Effector memory CD4-positive, alpha-beta T cell (primary cell): ENCODE data around the gene KDM2A.

Experiments
- DNase-seq, 3 donors: peaks; one replicate each; pipeline ENCODE4 v3.0.0-alpha.2; 2020
- H3K27ac ChIP-seq: 2 replicates; pipeline ENCODE4 v1.7.0; 2013; ENCODE audit warnings: mild to moderate bottlenecking, low read length, moderate library complexity; ENCODE audit not compliant: insufficient read depth, poor library complexity, severe bottlenecking
- H3K27me3 ChIP-seq: replicated peaks from 2 replicates; pipeline ENCODE4 v1.7.0; 2013; ENCODE audit warnings: mild to moderate bottlenecking, low read length; ENCODE audit not compliant: insufficient read depth, control insufficient read depth, poor library complexity, severe bottlenecking
- H3K36me3 ChIP-seq: 2 replicates; pipeline ENCODE4 v1.7.0; 2013; ENCODE audit warnings: mild to moderate bottlenecking, low read length, moderate library complexity; ENCODE audit not compliant: control insufficient read depth, insufficient read depth
- H3K4me1 ChIP-seq: 2 replicates; pipeline ENCODE4 v1.7.0; 2013; ENCODE audit warnings: low read length, mild to moderate bottlenecking; ENCODE audit not compliant: control insufficient read depth, insufficient read depth, poor library complexity, severe bottlenecking
- H3K4me3 ChIP-seq: 2 replicates; pipeline ENCODE4 v1.7.0; 2013; ENCODE audit warnings: low read length, low read depth, mild to moderate bottlenecking; ENCODE audit not compliant: insufficient read depth, poor library complexity, severe bottlenecking
- H3K9me3 ChIP-seq: 2 replicates; pipeline ENCODE4 v1.7.0; 2013; ENCODE audit warnings: mild to moderate bottlenecking, low read length, moderate library complexity; ENCODE audit not compliant: control insufficient read depth

KDM2A gene

GRCh38 chr11:67242548-67242947 is 123.5 kb downstream of the KDM2A start:
- no peak for DNase-seq
- Histone ChIP-seq H3K27ac (peak overlapping the region; percentile 99), H3K36me3 (peaks cover 44% of the 10 kb centered on the region), H3K27me3 (no peaks in the 10 kb centered on the region), H3K4me3 (peak overlapping the region; percentile 97), H3K9me3 (no peaks in the 10 kb centered on the region), H3K4me1 (peaks cover 19% of the 10 kb centered on the region)

DNA sequence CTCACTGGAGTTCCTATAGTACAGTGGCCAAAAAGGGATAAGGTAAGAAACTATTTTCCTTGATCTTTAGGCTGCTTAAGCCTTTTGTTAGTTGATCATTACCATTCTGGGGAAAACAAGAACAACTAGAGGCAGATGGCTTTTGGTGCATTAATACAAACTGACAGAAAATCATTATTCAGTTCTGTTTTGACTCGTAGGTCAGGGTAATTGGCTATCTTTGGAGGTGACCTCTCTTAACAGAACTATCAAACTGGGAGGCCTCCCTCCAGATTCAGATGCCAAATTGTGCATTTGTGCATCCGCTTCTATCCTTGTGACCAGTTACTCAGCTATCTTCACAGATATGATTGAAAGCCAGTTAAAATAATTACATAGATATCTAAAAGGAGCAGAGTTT is 124.0 kb downstream of the KDM2A start:
- H3K27me3 ChIP-seq = no peaks in the 10 kb centered on the region
- H3K27ac ChIP-seq = peak overlapping the region; percentile 99
- H3K4me3 ChIP-seq = peak overlapping the region; percentile 97

DNA sequence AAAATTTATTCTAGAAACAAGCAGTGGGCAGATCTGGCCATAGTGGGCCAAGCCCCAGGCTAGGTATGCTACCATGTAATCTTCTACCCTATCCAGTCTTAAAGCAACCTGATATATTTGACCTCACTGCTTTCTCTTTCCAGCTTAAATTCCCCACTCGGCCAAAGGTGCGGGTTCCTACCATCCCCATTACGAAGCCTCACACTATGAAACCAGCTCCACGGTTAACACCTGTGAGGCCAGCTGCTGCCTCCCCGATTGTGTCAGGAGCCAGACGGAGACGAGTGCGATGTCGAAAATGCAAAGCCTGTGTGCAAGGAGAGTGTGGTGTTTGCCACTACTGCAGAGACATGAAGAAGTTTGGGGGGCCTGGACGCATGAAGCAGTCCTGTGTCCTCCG is 126.0 kb downstream of the KDM2A start:
- Histone ChIP-seq H3K27ac (no peak overlapping the region), H3K4me1 (peaks cover 10% of the 10 kb centered on the region), H3K36me3 (peaks cover 69% of the 10 kb centered on the region), H3K4me3 (no peak overlapping the region), H3K9me3 (no peaks in the 10 kb centered on the region), H3K27me3 (no peaks in the 10 kb centered on the region)
- DNase-seq = no peak

More for the DNA sequence above, 124.0 kb downstream of the KDM2A start:
- Histone ChIP-seq H3K36me3 (peaks cover 49% of the 10 kb centered on the region), H3K9me3 (no peaks in the 10 kb centered on the region), H3K4me1 (peaks cover 19% of the 10 kb centered on the region)
- DNase-seq = no peak

DNA sequence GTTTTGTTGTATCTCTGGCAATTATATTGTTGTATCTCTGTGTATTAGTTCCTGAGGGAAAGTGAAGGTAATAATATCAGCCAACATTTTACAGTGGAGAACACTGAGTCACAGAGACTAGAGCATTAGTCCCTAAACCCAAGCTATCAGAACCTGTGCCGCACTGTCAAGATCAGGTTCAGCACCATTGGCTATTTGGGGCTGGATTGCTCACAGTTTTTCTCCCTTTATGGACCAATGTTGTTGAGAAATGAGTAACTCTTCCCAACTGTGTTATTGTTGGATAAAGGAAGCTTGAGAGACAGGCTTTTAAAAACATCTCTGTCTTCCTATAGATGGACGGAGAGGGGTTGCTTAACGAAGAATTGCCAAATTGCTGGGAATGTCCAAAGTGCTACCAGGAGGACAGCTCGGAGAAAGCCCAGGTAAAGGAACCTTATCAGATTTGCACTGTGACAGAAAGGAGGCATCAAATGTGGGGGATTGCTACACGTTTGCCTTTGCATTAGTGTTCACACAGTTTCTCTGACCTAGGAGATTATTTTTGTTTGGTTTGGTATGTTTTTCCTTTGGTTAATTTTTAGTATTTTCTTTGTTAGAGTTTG is 129.0 kb downstream of the KDM2A start:
- no peak overlapping the region for H3K27ac ChIP-seq
- peaks cover 10% of the 10 kb centered on the region for H3K4me1 ChIP-seq
- H3K27me3 ChIP-seq = no peaks in the 10 kb centered on the region
- no peak for DNase-seq
- no peak overlapping the region for H3K4me3 ChIP-seq
- H3K9me3 ChIP-seq = no peaks in the 10 kb centered on the region
- H3K36me3 ChIP-seq = peaks cover 92% of the 10 kb centered on the region

- no peak for DNase-seq
- no peaks in the 10 kb centered on the region for H3K9me3 ChIP-seq
- H3K27me3 ChIP-seq = no peaks in the 10 kb centered on the region
- no peak overlapping the region for H3K27ac ChIP-seq
- peaks cover 92% of the 10 kb centered on the region for H3K36me3 ChIP-seq
- H3K4me1 ChIP-seq = peaks cover 8% of the 10 kb centered on the region
- H3K4me3 ChIP-seq = no peak overlapping the region
Measured at GRCh38 chr11:67248653-67249052, 129.6 kb downstream of the KDM2A start.

DNA sequence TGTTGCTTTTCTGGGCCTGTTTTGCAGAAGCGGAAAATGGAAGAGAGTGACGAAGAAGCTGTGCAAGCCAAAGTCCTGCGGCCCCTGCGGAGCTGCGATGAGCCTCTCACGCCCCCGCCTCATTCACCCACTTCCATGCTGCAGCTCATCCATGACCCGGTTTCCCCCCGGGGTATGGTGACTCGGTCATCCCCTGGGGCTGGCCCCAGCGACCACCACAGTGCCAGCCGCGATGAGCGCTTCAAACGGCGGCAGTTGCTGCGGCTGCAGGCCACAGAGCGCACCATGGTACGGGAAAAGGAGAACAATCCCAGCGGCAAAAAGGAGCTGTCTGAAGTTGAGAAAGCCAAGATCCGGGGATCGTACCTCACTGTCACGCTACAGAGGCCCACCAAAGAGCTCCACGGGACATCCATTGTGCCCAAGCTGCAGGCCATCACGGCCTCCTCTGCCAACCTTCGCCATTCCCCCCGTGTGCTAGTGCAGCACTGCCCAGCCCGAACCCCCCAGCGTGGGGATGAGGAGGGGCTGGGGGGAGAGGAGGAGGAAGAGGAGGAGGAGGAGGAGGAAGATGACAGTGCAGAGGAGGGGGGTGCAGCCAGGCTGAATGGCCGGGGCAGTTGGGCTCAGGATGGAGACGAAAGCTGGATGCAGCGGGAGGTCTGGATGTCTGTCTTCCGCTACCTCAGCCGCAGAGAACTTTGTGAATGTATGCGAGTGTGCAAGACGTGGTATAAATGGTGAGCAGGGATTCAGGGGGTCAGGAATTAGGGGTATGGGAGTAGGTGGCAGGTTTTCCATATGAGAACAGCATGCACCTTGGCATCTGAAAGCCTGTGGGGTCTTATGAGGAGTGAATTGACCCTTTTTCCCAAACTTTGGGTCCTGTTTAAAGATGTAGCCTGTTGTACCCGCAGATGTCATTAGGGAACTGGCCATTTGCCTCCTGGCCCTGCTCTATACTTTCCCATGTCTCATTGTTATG is 131.3 kb downstream of the KDM2A start:
- H3K27ac ChIP-seq = no peak overlapping the region
- H3K36me3 ChIP-seq = peaks cover 94% of the 10 kb centered on the region
- H3K4me3 ChIP-seq = no peak overlapping the region
- H3K4me1 ChIP-seq = peaks cover 8% of the 10 kb centered on the region
- no peaks in the 10 kb centered on the region for H3K9me3 ChIP-seq
- no peak for DNase-seq
- no peaks in the 10 kb centered on the region for H3K27me3 ChIP-seq

DNA sequence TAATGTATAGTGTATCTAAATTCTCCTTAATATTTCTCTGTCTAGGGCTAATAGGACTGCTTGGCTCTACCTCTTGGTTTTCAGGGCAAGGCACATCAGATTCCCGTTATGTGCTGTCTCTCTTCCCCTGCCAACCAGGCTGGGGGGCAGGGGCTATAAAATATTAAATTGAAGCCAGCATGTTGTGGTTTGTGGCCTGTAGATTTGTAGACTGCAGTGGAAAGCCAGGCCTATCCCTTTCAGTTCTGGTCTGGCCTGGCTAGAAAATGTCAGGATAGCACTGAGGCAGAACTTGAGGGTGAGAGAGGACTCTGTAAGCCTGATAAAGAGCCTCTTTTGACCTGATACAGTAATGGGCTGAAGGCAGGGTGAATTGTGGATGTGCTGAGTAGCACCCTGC is 132.8 kb downstream of the KDM2A start:
- Histone ChIP-seq H3K27ac (no peak overlapping the region), H3K36me3 (peaks cover 99% of the 10 kb centered on the region), H3K4me1 (peaks cover 8% of the 10 kb centered on the region)

GRCh38 chr11:67252831-67253239 is 133.8 kb downstream of the KDM2A start:
- H3K9me3 ChIP-seq = no peaks in the 10 kb centered on the region
- peaks cover 94% of the 10 kb centered on the region for H3K36me3 ChIP-seq
- DNase-seq = no peak
- H3K4me3 ChIP-seq = no peak overlapping the region
- peaks cover 8% of the 10 kb centered on the region for H3K4me1 ChIP-seq
- H3K27ac ChIP-seq = no peak overlapping the region
- H3K27me3 ChIP-seq = no peaks in the 10 kb centered on the region

More for the DNA sequence above, 132.8 kb downstream of the KDM2A start:
- Histone ChIP-seq H3K27me3 (no peaks in the 10 kb centered on the region), H3K4me3 (no peak overlapping the region), H3K9me3 (no peaks in the 10 kb centered on the region)
- no peak for DNase-seq

DNA sequence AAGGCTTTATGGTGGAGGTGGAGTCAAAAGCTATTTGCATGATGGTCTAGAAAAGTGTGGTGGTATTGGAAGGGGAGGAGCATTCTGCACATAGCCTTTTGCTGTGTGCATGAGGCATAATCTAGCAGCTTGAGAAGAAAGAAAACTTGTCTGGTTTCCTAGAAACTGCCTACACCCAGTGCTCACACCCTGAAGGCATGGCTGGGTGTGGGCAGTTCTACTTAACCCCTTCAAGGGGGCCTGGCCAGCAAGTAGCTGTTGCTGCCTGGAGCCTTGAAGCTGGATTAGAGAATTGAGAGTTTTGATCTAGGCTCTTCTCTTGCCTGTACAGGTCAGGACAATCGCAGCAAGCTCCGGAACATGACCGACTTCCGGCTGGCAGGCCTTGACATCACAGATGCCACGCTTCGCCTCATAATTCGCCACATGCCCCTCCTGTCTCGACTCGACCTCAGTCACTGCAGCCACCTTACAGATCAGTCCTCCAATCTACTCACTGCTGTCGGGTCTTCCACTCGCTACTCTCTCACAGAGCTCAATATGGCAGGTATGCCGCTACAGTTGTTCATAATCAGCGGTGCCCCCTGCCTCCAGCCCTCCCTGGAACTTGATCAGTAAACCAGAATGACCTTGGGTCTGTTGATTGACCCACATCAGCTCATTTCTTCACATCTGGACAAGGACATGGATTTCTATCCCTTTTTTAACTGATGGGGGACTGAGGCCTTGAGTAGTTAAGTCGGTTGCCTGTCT is 135.0 kb downstream of the KDM2A start:
- no peak for DNase-seq
- Histone ChIP-seq H3K9me3 (no peaks in the 10 kb centered on the region), H3K36me3 (peaks cover 82% of the 10 kb centered on the region), H3K27ac (no peak overlapping the region), H3K27me3 (no peaks in the 10 kb centered on the region), H3K4me3 (no peak overlapping the region), H3K4me1 (peaks cover 8% of the 10 kb centered on the region)
